K562 (cell line): ENCODE results near the gene FAM169A. TPM values are rescaled to one million over a fixed set of nuclear protein-coding genes. Genes with fewer than 3 reads are reported as not detected.

Experiments
- ATAC-seq: fragments of 200-7000 bp; cut with Tn5 transposase; 3 replicates; pipeline ENCODE4 v1.9.1; 2020; ENCODE audit warnings: moderate library complexity
- BruUV-seq: library from RNA; stranded (reverse); fragments of 400-500 nt; replicated peaks from 2 replicates; lab custom pipeline; 2021; lab: Mats Ljungman, UMichigan
- CTCF ChIA-PET: fragments of 300-600 bp; formaldehyde crosslinking; extraction: SDS; loops from one replicate; lab custom pipeline; 2021; ENCODE audit warnings: low intra/inter-chr PET ratio; lab: Yijun Ruan, JAX
- POLR2A ChIA-PET: fragments of 300-600, 350-650 bp; sonication (Branson Sonifier 250); formaldehyde crosslinking; extraction: SDS; loops from one replicate; lab custom pipeline; 2021; ENCODE audit warnings: antibody characterized with exemption, inconsistent platforms; lab: Yijun Ruan, JAX
- DNase-seq, 4 experiments: peaks; one replicate each; pipeline versions ENCODE4 v3.0.0 to v3.0.0-alpha.2; 2011 to 2018; ENCODE audit warnings: low spot score in 3 of 4, mixed read lengths in 3 of 4; ENCODE audit errors: extremely low read depth in 1 of 4
- FAIRE-seq: peaks from 2 replicates; lab custom pipeline; 2011; peaks lifted over from hg19 to GRCh38; lab: Jason Lieb, UNC
- H2AFZ ChIP-seq: 2 replicates; pipeline ENCODE4 v1.6.0; 2011; ENCODE audit warnings: low read depth, low read length, control low read depth, inconsistent platforms
- H3K27ac ChIP-seq: fragments of 200-600 bp; 3 replicates; pipeline ENCODE4 v1.8.0; 2011; ENCODE audit warnings: low read depth, mild to moderate bottlenecking, control low read depth, inconsistent platforms, low read length, moderate library complexity, mixed read lengths; ENCODE audit errors: extremely low read depth
- H3K27me3 ChIP-seq, 2 experiments: fragments of 300-600 bp in 1 of 2; 2 replicates in 1 of 2; 3 replicates in 1 of 2; pipeline versions ENCODE4 v1.6.0 to v1.8.0; 2011; ENCODE audit warnings: inconsistent platforms in 2 of 2, low read length in 2 of 2, mild to moderate bottlenecking in 1 of 2, mixed read lengths in 1 of 2, moderate library complexity in 1 of 2; ENCODE audit not compliant: control insufficient read depth in 2 of 2, insufficient read depth in 2 of 2
- H3K36me3 ChIP-seq: fragments of 300-600 bp; 3 replicates; pipeline ENCODE4 v1.8.0; 2011; ENCODE audit warnings: mild to moderate bottlenecking, low read length, inconsistent platforms; ENCODE audit not compliant: control insufficient read depth, insufficient read depth
- H3K4me1 ChIP-seq, 2 experiments: fragments of 200-600 bp in 1 of 2; replicated peaks in 1 of 2; 2 replicates in 1 of 2; 3 replicates in 1 of 2; pipeline versions ENCODE4 v1.5.1 to v1.8.0; 2011; ENCODE audit warnings: inconsistent platforms in 2 of 2, low read length in 2 of 2, mild to moderate bottlenecking in 1 of 2, mixed read lengths in 1 of 2, moderate library complexity in 1 of 2; ENCODE audit not compliant: control insufficient read depth in 2 of 2, insufficient read depth in 2 of 2
- H3K4me2 ChIP-seq: 2 replicates; pipeline ENCODE4 v1.6.1; 2011; ENCODE audit warnings: low read length, control low read depth, inconsistent platforms, mixed read lengths; ENCODE audit not compliant: insufficient read depth
- H3K4me3 ChIP-seq: fragments of 200-600 bp; sonication (generic), shearing (Covaris generic); 2 replicates; pipeline ENCODE4 v1.5.1; 2016; ENCODE audit warnings: control low read depth, inconsistent platforms
- H3K79me2 ChIP-seq: fragments of 200-600 bp; 3 replicates; pipeline ENCODE4 v1.8.0; 2011; ENCODE audit warnings: low read length, inconsistent platforms; ENCODE audit not compliant: control insufficient read depth, insufficient read depth
- H3K9ac ChIP-seq, 2 experiments: 2 replicates each; pipeline versions ENCODE4 v1.6.0 to v1.6.1; 2011; ENCODE audit warnings: low read depth in 2 of 2, low read length in 2 of 2, control low read depth in 1 of 2, inconsistent platforms in 1 of 2, mild to moderate bottlenecking in 1 of 2, mixed read lengths in 1 of 2; ENCODE audit not compliant: insufficient read depth in 1 of 2
- H3K9me1 ChIP-seq: one replicate; pipeline ENCODE4 v1.6.0; 2011; ENCODE audit warnings: inconsistent platforms, mild to moderate bottlenecking, low read length, moderate library complexity; ENCODE audit not compliant: control insufficient read depth, insufficient read depth
- H3K9me3 ChIP-seq: replicated peaks from 2 replicates; pipeline ENCODE4 v1.5.1; 2011; ENCODE audit warnings: low read depth, low read length, inconsistent platforms; ENCODE audit not compliant: control insufficient read depth, insufficient read depth
- H4K20me1 ChIP-seq: replicated peaks from 2 replicates; pipeline ENCODE4 v1.6.1; 2011; ENCODE audit warnings: low read length, inconsistent platforms, mixed read lengths; ENCODE audit not compliant: control insufficient read depth, insufficient read depth
- HNRNPK ChIP-seq: fragments of 200-400 bp; formaldehyde crosslinking; IDR thresholded peaks from one replicate; pipeline ENCODE4 v1.6.1; 2018; ENCODE audit warnings: mild to moderate bottlenecking, low read depth, low read length; ENCODE audit not compliant: poor library complexity, severe bottlenecking
- ILK ChIP-seq: fragments of 450-650 bp; IDR thresholded peaks from 2 replicates; pipeline ENCODE4 v1.6.1; 2016; ENCODE audit warnings: missing genetic modification characterization, low read depth, mild to moderate bottlenecking, missing compliant biosample characterization, moderate library complexity, borderline replicate concordance
- JUND ChIP-seq, 2 experiments: IDR thresholded peaks; 2 replicates in 1 of 2; 3 replicates in 1 of 2; pipeline ENCODE4 v1.6.1; 2011; ENCODE audit warnings: borderline replicate concordance in 2 of 2, low read depth in 2 of 2, low read length in 2 of 2, improper control_type of control experiment in 1 of 2, missing biosample characterization in 1 of 2, missing genetic modification characterization in 1 of 2, missing genetic modification reagents in 1 of 2
- WGBS: fragments of 100-300 bp; shearing (Covaris generic); methylation state at CpG from one replicate; pipeline ENCODE4 v1.1.6; 2016; ENCODE audit warnings: low coverage, mixed read lengths; ENCODE audit not compliant: insufficient coverage; ENCODE audit errors: missing lambda C conversion rate; 5-methylcytosine and 5-hydroxymethylcytosine counted together
- in situ Hi-C: fragments of 300-500 bp; cut with MboI; formaldehyde crosslinking; loops from 4 replicates; pipeline ENCODE4 v1.15.0; 2018; ENCODE audit warnings: inconsistent platforms, mixed read lengths
- intact Hi-C: fragments of 100-400 bp; cut with micrococcal nuclease; formaldehyde crosslinking; loops from 2 replicates; pipeline ENCODE4 v1.14.2; 2022
- polyA plus RNA-seq, 8 experiments: library from polyadenylated mRNA; depleted of rRNA in 4 of 8; stranded (reverse) in 5 of 8; unstranded in 3 of 8; fragments of >200 nt; fragmentation: Nextera tagmentation in 2 of 8; fragmentation: Illumina TruSeq in 1 of 8; extraction: Ambion mirVana in 2 of 8; extraction: Trizol in 1 of 8; gene quantifications; 2 replicates each; pipeline versions ENCODE4 v1.2.1 to v1.2.3, GENCODE V29; 2011 to 2014; ENCODE audit warnings: inconsistent platforms in 1 of 8, missing spikeins in 1 of 8
- total RNA-seq, 7 experiments: library from RNA; depleted of rRNA in 6 of 7; stranded (reverse); fragments of >200 nt in 6 of 7; fragmentation: Illumina TruSeq in 2 of 7; extraction: Trizol in 2 of 7; gene quantifications; 2 replicates each; pipeline versions ENCODE4 v1.2.1 to v1.2.3, GENCODE V29; 2011 to 2021; ENCODE audit warnings: low replicate concordance in 1 of 7
- TF ChIP-seq, protein P1 (sequence below), 2 experiments: fragments of 450-650 bp; IDR thresholded peaks; 2 replicates each; pipeline ENCODE4 v1.6.1; 2016; ENCODE audit warnings: mild to moderate bottlenecking in 2 of 2, borderline replicate concordance in 1 of 2, low read depth in 1 of 2, moderate library complexity in 1 of 2
- TF ChIP-seq, protein P2 (sequence below): fragments of 450-650 bp; IDR thresholded peaks from one replicate; pipeline ENCODE4 v1.6.1; 2018; ENCODE audit warnings: mild to moderate bottlenecking, moderate library complexity; ENCODE audit not compliant: partially characterized antibody

FAM169A gene
- total and polyA plus RNA-seq, 9 of the 15 experiments (the other 6 are each of a cell fraction or from before 2014, with no cell fraction given): 0.01 to 0.04 TPM; not detected in 7

DNA sequence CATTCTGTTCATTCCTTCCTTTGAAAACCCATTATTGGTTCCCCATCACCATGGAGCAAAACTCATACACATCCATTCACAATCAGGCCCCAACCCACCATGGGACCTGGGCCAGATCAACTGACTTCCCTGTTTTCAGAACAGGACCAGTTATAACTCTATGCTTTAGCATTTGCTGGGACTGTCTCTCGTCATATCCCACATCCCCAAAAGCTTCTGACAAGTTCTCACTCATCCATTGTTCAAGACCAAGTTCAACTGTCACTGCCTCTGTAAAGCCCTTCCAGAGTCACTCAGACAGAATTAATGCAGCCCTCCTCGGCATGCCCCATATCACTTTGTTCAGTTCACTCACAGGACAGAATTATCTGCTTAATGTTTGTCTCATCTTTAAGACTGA is 4.0 kb downstream of the FAM169A start:
- no peaks in the 10 kb centered on the region for H3K9me3 ChIP-seq
- no peak overlapping the region for H2AFZ ChIP-seq
- BruUV-seq: no TSS peak
- H3K4me1 ChIP-seq: no peaks in the 10 kb centered on the region
- intact Hi-C loops: no loop called here
- no peak overlapping the region for H3K9ac ChIP-seq
- POLR2A ChIA-PET: no interaction called here
- H3K27ac ChIP-seq: no peak overlapping the region
- CTCF ChIA-PET: interaction anchor here (0.7 kb wide), 1 partner anchor 15 kb away, joined by 3 read pairs; no protein-coding TSS in a partner anchor
- H3K4me2 ChIP-seq: no peak overlapping the region
- no peaks in the 10 kb centered on the region for H3K79me2 ChIP-seq
- H3K27me3 ChIP-seq: peaks cover 0 to 2% of the 10 kb centered on the region in 2 experiments; a peak in 2 of 5 replicates
- no peaks in the 10 kb centered on the region for H3K36me3 ChIP-seq
- ATAC-seq (no peak), DNase-seq (no peak), FAIRE-seq (no peak)
- TF ChIP-seq, protein P1, sequence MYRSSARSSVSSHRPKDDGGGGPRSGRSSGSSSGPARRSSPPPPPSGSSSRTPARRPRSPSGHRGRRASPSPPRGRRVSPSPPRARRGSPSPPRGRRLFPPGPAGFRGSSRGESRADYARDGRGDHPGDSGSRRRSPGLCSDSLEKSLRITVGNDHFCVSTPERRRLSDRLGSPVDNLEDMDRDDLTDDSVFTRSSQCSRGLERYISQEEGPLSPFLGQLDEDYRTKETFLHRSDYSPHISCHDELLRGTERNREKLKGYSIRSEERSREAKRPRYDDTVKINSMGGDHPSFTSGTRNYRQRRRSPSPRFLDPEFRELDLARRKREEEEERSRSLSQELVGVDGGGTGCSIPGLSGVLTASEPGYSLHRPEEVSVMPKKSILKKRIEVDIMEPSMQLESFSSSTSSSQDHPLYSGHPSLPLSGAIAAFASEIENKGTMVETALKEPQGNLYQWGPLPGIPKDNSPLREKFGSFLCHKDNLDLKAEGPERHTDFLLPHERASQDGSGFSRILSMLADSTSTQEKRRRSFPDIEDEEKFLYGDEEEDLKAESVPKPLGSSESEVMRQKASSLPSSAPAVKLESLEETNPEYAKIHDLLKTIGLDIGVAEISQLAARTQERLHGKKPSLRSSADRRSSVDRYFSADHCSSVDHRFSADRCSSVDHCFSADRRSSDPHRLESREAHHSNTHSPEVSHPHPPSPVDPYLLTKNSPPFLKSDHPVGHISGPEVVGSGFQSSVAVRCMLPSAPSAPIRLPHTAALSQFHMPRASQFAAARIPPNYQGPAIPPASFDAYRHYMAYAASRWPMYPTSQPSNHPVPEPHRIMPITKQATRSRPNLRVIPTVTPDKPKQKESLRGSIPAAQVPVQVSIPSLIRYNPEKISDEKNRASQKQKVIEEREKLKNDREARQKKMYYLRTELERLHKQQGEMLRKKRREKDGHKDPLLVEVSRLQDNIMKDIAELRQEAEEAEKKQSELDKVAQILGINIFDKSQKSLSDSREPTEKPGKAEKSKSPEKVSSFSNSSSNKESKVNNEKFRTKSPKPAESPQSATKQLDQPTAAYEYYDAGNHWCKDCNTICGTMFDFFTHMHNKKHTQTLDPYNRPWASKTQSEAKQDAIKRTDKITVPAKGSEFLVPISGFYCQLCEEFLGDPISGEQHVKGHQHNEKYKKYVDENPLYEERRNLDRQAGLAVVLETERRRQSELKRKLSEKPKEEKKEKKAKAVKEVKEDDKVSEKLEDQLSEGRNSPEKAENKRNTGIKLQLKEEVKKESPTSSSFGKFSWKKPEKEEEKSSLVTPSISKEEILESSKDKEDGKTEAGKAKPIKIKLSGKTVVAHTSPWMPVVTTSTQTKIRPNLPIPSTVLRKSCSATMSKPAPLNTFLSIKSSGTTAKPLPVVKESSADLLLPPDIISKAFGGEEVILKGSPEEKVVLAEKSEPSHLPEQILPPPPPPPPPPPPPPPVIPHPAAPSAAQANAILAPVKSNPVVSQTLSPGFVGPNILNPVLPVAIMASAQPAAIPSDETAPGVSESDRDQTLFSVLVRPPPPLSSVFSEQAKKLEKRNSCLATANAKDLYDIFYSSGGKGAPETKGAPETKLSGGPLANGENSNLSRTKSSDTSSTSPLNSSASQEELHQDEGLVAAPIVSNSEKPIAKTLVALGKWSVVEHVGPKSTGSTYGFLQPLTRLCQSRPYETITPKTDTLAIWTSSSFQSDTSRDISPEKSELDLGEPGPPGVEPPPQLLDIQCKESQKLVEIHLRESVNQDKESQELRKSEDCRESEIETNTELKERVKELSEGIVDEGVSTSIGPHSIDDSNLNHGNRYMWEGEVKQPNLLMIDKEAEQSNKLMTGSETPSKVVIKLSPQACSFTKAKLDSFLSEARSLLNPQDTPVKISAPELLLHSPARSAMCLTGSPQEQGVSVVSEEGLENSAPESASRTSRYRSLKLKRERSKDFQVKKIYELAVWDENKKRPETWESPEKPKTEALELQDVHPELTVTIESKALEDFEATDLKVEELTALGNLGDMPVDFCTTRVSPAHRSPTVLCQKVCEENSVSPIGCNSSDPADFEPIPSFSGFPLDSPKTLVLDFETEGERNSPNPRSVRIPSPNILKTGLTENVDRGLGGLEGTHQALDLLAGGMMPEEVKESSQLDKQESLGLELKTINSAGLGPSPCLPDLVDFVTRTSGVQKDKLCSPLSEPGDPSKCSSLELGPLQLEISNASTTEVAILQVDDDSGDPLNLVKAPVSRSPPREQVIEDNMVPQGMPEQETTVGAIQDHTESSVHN (IDR thresholded peaks at IDR 0.05; ENCODE audit: borderline replicate concordance in 1 of 2, low read depth in 1 of 2): no peak
- TF ChIP-seq, protein P2, sequence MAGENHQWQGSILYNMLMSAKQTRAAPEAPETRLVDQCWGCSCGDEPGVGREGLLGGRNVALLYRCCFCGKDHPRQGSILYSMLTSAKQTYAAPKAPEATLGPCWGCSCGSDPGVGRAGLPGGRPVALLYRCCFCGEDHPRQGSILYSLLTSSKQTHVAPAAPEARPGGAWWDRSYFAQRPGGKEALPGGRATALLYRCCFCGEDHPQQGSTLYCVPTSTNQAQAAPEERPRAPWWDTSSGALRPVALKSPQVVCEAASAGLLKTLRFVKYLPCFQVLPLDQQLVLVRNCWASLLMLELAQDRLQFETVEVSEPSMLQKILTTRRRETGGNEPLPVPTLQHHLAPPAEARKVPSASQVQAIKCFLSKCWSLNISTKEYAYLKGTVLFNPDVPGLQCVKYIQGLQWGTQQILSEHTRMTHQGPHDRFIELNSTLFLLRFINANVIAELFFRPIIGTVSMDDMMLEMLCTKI: no peak
- TF ChIP-seq HNRNPK: no peak
- TF ChIP-seq ILK: no peak
- TF ChIP-seq JUND (IDR thresholded peaks at IDR 0.05; ENCODE audit: borderline replicate concordance, low read depth, low read length): no peak
- TF ChIP-seq JUND (tag; IDR thresholded peaks at IDR 0.05; ENCODE audit: borderline replicate concordance, low read depth, low read length): no peak
- H3K9me1 ChIP-seq: no peaks in the 10 kb centered on the region
- H4K20me1 ChIP-seq: no peaks in the 10 kb centered on the region
- in situ Hi-C loops: no loop called here
- no peak overlapping the region for H3K4me3 ChIP-seq
- WGBS: 0% methylated on average over 2 of the region's 2 CpGs
